GM23248 (cell line): ENCODE data around the gene PSMA8. TPM values are rescaled to one million over a fixed set of nuclear protein-coding genes. Genes with fewer than 3 reads are reported as not detected.

ENCODE experiments used
- polyA plus RNA-seq: library from polyadenylated mRNA; unstranded; fragments of >200 nt; fragmentation: Nextera tagmentation; extraction: Ambion mirVana; gene quantifications from 2 replicates; pipeline ENCODE4 v1.2.1, GENCODE V29; 2016
- total RNA-seq: library from RNA; depleted of rRNA; stranded (reverse); fragments of >200 nt; shearing (Covaris generic); gene quantifications from 2 replicates; pipeline ENCODE4 v1.2.3, GENCODE V29; 2014; rRNA removed

The PSMA8 gene
- total and polyA plus RNA-seq, 2 experiments from 2014 or later: not detected

Other genes with a start within 250 kb of the PSMA8 start
- gene SS18, start 43.3 kb upstream of the PSMA8 start, total RNA-seq: 125 and 131 TPM in 2 replicates
- gene SS18, start 43.3 kb upstream of the PSMA8 start, polyA plus RNA-seq: 67.7 and 73.1 TPM in 2 replicates
- 1.1 and 1.9 TPM in 2 replicates for gene TAF4B, start 92.6 kb downstream of the PSMA8 start, total RNA-seq
- gene TAF4B, start 92.6 kb downstream of the PSMA8 start, polyA plus RNA-seq: 1.5 and 1.6 TPM in 2 replicates